Prostate gland (tissue), 2 donors: ENCODE results near the gene PPFIBP2.

Experiments used
- CTCF ChIP-seq, 4 experiments: fragments of 200-600 bp in 2 of 4; fragments of 450-650 bp in 2 of 4; sonication (generic) in 2 of 4; IDR thresholded peaks; 1 replicate in 3 of 4; 2 replicates in 1 of 4; pipeline ENCODE4 v1.5.1; 2016 to 2019; ENCODE audit warnings: antibody characterized with exemption in 4 of 4, mild to moderate bottlenecking in 2 of 4, moderate library complexity in 2 of 4
- POLR2A ChIP-seq: fragments of 450-650 bp; IDR thresholded peaks from one replicate; pipeline ENCODE4 v1.6.1; 2016; ENCODE audit warnings: antibody characterized with exemption, mild to moderate bottlenecking

GRCh38 chr11:7501894-7502293, 11.9 kb upstream of the PPFIBP2 start:
- TF ChIP-seq CTCF (IDR thresholded peaks at IDR 0.05) (no peak), POLR2A (no peak)
